ENCODE data around the gene FARS2.

Gene FARS2

GRCh38 chr6:5706124-5707033 is 445.1 kb downstream of the FARS2 start:
- no peak for DNase-seq

GRCh38 chr6:5707281-5708045 is 446.1 kb downstream of the FARS2 start:
- no peak for DNase-seq

GRCh38 chr6:5710516-5710915 is 449.2 kb downstream of the FARS2 start:
- DNase-seq = no peak

- no peak for DNase-seq
Observed at GRCh38 chr6:5710936-5711335, 449.6 kb downstream of the FARS2 start.

- no peak for DNase-seq
Observed at GRCh38 chr6:5712349-5713215, 451.3 kb downstream of the FARS2 start.

- no peak for DNase-seq
Observed at GRCh38 chr6:5713519-5713918, 452.2 kb downstream of the FARS2 start.

GRCh38 chr6:5718231-5718947 is 457.1 kb downstream of the FARS2 start:
- DNase-seq = no peak

GRCh38 chr6:5723841-5724691 is 462.8 kb downstream of the FARS2 start:
- no peak for DNase-seq

- no peak for DNase-seq
Observed at GRCh38 chr6:5724911-5725310, 463.6 kb downstream of the FARS2 start.

GRCh38 chr6:5726976-5727718 is 465.8 kb downstream of the FARS2 start:
- no peak for DNase-seq

GRCh38 chr6:5728351-5729079 is 467.2 kb downstream of the FARS2 start:
- DNase-seq = no peak

GRCh38 chr6:5729080-5729434 is 467.7 kb downstream of the FARS2 start:
- no peak for DNase-seq

- no peak for DNase-seq
Observed at GRCh38 chr6:5729813-5730517, 468.7 kb downstream of the FARS2 start.

- no peak for DNase-seq
Observed at GRCh38 chr6:5730585-5731263, 469.4 kb downstream of the FARS2 start.

GRCh38 chr6:5731435-5731834 is 470.1 kb downstream of the FARS2 start:
- no peak for DNase-seq

- DNase-seq = no peak
Observed at GRCh38 chr6:5732496-5732895, 471.2 kb downstream of the FARS2 start.

- no peak for DNase-seq
Observed at GRCh38 chr6:5736016-5736738, 474.9 kb downstream of the FARS2 start.

GRCh38 chr6:5737460-5737859 is 476.1 kb downstream of the FARS2 start:
- no peak for DNase-seq
